Cerebellar cortex (tissue), 1 donor: ENCODE measurements around the gene RELT.

Source experiments
- DNase-seq: peaks from one replicate; pipeline ENCODE4 v3.0.0-alpha.2; 2015; ENCODE audit warnings: low spot score

RELT gene, protein sequence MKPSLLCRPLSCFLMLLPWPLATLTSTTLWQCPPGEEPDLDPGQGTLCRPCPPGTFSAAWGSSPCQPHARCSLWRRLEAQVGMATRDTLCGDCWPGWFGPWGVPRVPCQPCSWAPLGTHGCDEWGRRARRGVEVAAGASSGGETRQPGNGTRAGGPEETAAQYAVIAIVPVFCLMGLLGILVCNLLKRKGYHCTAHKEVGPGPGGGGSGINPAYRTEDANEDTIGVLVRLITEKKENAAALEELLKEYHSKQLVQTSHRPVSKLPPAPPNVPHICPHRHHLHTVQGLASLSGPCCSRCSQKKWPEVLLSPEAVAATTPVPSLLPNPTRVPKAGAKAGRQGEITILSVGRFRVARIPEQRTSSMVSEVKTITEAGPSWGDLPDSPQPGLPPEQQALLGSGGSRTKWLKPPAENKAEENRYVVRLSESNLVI

DNA sequence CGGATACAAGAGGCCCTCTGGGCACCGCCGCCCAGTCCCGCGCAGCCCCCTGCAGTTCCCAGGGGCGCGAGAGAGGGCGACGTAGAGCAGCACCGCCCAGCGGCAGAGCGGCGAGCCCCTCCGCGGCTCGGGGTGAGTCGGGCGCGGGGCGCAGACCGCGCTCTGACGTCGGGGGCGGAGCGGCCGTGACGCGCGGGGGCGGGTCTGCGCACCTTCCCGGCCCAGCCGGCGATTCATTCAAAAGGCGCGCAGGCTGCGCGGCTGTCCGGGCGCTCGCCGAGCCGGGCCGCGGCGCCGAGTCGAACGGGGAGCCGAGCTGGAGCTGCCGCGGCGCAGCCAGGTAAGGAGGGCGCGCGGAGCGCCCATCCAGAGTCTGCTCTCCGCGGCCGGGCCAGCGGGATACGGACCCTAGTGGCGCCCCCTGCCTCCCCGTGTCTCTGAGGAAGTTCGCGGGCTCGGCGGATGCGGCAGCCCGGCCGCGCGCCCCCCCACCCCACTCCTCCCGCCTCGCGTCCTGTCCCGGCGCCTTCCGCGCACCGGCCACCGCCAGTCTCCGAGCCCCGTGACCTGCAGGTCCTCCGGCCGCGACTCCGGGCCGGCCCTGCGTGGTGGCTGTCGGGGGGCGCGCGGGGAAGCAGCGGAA lies at the start of gene RELT:
Gene RELT (plus strand): TSS at position 240 of the 643 bp plus-strand sequence. CDS start 12,738 bp downstream, outside the sequence.
- peak; percentile 79 for DNase-seq

DNA sequence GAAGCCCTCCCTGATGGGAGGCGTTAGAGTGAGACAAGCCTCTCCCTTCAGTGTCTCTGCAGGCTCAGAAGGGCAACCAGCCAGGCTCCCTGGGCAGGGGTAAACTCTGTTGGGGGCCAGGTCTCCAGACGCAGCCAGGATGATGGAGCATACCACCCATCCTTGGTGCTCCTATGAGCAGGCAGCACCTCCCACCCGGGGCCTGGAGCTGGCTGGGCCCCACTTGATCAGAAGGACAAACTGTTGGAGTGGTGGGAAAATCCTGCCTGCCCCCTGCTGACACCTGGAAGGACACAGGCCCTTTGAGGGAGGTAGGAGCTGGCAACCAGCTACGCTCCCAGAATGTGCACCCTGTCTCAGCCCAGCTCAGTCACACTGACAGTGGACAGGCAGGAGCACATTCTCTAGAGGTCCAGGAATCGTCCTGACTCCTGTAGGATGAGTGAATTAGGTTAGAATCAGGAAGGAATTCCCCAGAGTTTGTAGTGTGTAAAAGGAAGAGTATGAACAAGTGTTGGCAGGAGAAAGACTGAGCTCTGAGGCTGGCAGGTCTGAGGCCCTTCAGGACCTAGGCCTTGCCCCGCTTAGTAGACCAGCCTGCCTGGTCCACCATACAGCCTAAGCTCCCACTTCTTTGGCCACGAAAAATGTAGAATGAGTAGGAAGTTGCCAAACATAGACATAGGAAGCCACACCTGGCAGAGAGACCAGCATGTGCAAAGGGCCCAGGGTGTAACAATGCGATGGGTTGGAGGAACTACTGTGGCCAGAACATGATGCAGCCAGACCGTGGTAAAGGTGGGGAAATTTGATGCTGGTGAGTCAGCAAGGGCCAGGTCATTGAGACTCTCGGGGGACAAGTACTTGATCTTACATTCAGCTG lies 49.0 kb upstream of the RELT start:
- DNase-seq, result no peak

DNA sequence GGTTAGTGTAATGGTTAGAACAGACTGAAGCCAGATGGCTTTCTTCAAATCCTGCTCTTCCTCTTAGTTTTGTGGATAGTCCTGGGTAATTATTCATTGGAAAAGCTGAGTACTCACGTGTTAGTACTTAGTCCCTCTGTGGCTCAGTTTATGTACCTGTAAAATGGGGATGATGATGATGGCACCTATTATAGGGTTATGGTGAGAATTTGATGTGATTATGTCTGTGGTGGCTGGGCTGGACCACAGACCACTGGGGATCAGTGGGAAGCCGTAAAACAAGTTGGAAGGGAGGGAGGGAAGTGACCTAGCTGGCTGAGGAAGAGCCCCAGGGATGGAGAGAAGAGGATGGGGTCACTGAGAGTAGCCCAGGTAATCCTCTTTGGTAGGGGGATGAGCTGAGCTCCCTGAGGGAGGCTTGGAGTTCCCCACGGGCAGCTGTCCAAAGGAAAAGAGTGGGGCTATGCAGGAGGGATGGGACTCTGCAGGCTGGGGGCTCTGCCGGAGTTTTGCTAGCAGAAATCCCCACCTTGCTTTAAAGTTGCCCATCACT lies 48.3 kb upstream of the RELT start:
- no peak for DNase-seq

DNA sequence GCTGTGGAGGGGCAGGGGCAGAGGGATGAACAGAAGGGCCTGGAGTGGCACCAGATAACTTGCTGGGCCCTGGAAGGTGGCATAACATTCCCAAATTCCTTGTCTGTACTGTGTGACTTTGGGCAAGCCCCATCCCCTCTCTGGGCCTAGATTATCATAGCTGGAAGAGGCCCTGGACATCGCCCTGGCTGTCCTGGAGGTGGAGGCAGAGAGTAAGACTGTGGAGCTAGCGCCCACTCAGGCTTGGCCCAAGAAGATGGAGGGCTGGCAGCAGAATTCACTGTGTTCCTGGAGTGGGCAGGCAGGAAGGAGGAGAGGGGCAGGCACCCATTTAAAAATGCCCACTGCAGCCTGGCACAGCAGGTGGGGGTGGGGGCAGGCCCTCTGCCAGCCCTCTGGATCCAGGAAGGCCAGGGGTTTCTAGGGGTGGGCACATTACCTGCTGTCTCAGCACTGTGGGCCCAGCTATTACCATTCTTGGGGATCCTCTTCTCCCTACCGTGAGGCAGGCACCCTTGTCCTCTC lies 45.6 kb upstream of the RELT start:
- DNase-seq, result peak; percentile 56

DNA sequence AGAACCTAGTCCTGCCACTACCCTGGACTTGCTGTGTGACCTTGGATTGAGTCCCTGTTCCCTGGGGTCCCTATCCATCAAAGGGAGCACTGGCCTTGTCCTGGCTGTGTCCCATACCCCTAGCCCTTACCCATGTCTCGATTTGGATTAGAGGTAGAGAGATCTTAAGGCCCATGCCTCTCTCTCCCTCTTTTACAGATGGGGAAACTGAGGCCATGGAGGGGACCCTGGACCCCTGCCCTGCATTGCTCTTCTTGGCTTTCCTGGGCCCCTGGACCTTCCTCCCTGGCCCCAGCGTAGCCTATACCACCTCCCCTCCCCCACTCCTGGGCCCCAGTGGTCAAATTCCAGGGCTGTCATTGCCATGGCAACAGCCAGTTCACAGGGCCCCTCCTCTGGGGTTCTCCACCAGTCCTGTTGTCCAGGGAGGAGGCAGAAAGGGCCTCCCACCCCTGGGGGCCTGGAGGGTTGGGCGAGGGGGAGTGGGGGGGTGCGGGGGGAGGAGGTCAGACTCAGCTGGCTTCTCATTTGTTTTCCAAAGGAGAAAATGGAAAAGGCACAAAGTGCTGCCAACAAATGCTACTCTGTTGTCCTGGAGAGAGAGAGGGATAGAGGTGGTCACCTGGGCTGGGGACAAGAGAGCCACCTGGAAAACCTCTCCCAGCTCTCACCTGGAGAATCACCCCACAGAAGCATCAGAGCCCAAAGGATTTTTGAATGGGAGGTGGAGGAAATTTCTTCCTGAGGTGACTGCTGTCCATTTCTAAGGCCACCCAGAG lies 44.9 kb upstream of the RELT start:
- peak; percentile 69 for DNase-seq

DNA sequence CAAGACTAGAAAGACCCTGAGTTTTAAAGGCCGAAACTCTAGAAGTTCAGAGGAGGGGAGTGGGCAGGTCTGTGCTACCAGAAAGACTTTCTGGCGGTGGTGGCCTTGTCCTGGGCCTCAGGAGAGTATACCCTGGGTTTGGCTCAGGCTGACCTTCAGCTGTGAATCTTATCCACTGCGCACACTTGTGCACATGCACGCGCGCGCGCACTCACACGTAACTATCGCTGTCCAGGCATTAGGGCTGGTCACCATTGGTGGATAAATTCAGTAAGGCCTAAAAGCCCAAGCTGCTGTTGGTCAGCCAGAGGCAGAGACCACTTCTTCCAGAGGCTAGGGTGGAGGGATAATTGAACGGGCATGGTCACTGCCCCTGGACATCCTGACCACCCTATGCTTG lies 43.0 kb upstream of the RELT start:
- no peak for DNase-seq

DNA sequence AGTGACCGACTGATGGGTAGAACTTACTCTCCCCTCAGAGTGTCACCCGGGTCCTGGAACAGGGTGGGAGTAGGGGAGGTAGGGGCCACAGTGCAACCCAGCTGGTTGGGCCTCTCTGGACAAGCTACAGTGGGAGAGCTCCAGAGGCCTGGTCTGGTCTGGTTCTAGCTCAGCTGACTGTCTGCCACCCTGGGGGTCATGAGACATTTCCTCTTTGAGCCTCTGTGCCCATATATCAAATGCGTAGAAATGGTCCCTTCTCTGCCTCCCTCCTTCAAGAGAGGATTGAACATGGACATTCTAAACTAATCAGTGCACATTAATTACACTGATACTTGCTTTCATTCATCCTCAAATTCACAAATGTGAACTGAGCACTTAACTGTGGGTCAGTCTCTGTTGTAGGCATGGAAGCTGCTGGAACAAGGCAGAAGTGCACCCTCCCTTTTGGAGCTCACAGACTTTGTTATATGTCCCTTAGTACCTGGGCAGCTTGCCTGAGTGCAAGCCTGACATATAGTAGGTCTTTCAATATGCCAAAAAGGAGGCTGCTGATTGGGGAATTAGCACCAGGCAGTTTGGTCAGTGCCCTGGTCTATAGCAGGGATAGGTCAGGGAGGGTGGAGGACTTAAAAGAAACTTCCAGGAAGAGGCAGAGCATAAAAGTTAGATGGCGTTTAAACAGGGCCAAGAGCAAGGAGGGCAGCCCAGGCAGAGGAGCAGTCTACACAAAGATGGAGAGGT lies 42.4 kb upstream of the RELT start:
- peak; percentile 31 for DNase-seq

DNA sequence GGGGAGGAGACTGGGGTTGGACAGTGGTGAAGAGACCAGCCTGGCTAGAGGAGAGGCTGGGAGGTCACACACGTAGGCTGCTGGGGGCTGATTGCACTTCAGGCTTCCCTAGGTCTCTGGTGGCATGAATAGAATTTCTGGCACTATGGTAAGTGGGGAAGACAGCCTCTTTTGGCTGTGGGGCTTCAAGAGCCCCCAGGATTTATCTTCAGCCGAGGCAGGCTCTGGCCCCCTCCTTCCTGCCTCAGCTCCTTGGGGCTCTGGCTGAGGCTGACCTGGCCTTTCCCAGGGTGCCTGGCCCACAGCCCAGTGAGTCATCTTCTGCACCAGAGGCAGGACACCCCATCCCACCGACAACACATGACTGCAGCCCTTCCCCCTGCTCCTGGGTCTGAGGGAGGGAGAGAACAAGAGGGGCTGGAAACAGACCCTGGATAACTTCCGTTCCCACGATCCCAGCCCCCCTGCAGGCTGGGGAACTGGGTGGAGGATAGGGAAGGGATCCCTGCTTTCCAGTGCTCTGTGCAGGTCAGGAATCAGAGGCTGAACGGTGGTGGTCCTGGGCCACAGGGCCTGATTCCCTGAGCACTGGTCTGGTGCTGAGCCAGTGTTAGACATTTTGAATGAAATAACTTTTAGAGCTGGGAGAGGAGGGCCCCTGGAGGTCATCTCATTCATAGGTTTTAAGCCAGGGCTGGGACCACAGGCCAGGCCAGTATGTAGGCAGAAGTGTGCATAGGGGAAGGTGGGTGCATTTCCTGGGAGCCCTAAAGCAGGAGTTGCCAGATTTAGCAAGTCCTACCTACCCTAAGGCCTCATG lies 41.6 kb upstream of the RELT start:
- DNase-seq, result peak; percentile 65

DNA sequence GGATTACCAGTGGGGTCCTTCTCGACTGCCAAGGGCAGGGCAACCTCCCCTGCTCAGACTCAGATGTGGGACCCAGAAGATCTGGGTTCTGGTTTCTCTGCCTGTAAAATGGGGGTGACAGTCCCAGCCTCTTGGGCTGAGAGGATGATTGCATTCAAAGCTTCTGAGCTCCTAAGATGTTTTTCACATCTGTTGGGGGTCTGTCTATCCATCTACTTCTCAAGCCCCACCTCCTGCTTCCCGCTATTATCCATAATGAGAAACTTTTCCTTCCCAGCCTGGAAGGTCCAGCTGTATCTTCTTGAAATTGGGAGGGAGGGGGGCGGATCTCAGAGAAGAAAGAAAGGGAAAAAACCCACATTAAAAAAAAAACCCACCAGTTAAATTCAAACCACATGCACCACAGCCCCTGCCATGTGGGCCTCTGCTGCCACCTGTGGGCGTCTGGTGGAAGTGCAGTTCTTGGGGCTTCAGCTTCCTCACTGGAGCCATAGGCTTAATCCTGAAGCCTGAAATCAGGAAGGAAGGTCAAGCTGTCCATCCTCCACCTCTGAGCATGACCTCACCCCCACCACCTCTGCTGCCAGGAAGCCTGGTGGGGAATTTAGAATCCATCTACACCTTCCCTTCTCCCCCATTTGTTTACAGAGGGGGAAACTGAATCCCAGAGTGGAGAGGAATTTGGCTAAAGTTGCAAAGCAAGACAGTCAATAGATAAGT lies 40.8 kb upstream of the RELT start:
- peak; percentile 90 for DNase-seq

DNA sequence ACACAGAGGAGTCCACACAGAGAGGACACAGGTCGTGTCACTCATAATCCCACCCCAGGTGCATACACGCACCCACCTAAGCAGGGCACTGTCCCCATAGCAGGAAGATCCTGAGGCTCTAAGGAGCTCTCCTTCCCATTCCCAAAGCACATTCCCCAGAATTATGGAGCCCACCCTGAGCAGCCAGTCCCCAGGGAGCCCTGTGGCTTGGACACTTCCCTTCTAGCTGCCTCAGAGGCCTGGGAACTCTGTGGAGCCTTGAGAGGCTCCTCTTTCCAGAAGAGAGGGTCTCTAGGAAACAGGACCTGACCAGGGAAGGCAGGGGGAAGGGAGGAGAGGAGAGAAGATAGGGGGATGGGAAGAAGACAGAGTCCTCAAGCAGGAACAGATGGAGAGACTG lies 38.4 kb upstream of the RELT start:
- DNase-seq, result no peak

DNA sequence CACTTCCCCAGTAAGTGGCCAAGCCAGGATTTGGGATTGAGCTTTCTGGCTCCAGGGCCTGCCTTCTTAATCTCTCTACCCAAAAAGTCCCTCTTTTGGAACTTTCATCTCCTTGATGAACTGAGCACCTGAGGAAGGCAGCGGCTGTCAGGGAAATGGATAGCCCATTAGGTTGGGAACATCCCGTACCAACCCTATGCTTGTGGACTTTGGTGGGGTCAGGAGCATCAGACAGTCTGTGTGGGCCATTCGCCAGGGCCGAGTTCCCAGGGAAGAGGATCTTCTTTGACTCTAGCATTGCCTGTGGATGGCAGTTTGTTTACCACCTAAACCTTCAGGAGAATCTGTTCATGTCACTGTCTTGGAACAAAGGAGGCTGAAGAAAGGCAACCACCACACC lies 37.9 kb upstream of the RELT start:
- no peak for DNase-seq

DNA sequence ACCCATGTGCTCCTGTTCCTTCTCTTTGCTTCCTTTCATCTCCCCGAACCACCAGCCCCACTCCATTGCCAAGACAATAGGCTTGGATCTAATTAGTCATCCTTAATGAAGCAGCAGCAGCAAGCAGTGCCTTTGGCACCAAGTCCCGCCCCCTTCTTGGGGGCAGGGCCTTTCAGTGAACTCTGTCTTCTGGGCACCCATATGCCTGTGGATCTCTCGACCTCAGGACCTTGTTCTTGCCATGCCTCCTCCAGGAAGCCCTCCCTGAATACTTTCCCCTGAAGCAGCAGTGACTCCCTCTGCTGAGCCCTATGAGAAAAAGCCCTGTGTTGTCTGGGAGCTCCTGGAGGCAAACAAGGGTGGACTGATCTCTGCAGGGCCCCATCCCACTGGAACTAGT lies 36.0 kb upstream of the RELT start:
- no peak for DNase-seq

DNA sequence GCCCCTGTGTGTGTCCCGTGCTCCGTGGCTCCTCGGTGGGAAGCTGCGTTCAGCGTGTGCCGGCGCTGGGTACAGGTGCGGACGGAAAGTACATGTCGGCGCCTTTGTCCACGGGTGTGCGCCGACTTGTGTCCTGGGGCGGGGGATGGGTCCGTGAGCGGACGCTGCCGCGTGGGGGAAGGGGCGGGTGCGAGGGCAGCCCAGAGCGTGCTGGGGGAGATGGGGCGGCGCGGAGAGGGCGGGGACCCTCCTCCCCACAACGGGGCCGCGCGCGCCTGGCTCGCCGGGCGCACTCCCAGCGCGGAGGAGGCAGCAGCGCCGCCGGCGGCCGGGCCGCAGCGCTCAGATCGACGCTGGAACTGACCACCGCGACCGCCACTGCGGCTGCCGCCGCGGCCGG lies 33.6 kb upstream of the RELT start:
- peak; percentile 44 for DNase-seq

DNA sequence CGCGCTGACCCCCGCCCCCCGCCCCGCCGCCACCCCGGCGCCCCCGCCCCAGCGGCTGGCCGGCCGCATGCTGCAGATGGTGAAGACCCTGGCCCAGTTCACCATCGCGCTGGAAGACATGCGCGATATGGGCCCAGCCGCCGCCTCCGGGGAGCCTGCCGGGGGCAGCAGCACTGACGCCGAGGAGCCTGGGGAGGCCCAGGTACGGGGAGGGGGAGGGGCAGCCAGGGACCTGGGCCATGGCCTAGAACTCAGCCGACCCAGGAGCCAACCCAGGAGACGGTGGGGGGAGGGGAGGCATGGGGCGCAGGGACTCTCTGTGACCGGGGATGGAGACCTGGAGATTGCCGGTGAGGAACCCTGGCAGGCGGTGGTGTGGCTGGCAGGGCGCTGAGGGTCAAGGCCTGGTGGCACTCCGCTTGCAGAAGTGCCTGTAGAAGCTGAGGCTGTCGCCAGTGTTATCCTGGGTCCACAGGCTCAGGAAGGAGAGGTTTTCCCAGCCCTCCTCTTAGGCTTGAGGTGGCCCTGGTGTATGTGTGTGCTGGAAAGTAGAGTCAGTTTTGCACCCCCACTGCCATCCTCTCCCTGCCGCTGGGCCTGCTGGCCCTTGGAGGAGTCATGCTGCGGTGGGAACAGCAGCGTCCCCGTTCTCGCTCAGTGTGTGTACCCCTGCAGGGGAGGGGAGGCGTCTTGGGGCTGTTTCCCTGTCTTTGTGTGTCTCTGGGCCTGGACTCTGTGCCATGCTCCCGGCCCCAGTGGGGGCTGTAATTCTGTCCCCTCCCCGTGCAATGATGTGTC lies 32.9 kb upstream of the RELT start:
- peak; percentile 49 for DNase-seq

DNA sequence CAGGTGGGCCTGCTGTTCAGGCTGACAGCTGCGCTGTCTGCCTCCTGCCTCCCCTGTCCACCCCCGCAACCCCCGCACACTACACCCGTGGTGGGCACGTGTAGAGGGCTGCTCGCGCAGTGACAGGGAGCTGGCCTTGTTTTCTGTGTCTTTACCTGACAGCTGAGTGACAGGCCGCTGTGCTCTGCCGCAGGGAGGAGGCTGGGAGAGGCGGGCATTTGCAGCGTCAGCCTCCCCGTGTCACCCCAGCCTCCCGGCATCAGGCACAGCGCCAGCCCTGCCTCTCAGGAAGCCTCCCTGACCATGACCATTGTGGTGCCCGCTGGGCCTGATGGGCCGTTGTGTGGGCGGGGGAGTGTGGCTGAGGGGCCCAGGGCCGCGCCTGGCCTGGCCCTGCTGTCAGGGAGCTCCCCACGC lies 32.0 kb upstream of the RELT start:
- peak; percentile 68 for DNase-seq

DNA sequence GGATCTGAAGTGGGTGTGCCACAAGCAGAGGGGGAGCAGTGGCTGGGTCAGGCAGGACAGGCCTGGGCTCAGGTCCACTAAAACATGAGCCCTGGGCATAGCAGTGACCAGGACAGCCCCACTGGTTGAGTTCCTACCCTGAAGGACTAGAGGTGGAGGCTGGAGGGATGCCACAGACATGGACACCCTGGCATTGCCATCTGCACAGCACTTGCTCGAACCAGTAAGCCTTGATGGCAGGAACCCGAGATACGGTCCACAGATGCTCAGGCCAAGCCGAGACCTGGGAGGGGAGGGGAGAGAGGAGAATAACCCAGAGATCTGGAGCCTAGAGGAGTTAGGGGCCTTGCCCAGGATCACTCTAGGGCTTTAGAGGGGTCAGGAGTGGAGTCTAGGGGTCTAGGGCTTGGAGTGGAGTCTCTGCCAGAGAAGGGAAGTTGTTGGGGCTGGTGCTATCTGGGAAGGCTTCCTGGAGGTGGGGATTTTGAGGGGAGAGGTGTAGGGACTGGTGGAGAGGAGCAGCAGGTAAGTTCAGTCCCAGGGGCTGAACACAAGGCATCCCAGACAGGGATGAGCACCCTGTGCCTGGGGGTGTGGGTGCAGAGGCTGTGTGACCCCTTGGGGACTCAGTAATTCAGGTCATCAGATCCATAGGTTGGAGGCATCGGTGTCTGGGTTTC lies 30.6 kb upstream of the RELT start:
- DNase-seq, result peak; percentile 68

DNA sequence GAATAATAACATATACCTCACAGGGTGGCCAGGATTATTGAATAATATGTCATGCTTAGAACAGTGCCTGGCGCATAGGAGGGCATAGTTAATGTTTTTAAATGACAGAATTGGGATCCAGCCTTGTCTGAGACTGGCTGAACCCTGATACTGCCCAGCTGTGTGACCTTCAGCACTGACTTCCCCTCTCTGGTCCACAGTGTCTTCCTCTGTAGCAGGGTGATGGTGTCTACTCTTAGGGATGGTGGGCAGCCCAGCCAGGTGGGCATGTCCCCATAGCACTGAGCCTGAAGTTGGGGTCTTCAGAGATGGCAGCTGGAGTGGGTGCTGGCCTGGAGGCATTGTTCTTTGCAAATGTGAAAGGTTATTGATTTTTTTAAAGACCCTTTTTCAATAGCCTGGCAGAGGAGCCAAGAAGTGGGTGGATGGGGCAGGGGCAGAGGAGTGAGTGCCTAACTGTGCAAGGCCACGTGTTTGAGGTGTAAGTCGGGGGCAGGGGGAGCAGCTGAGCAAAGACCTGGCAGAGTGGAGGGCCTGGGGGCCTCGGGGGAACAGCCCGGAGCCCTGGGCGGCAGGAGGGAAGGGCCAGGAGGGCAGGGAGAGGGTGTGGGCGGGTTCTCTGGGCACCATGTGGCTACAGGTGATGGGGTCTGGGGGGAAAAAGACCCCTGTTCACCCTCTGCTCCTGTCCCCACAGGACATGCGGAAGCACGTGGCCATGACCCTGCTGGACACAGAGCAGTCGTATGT lies 29.8 kb upstream of the RELT start:
- DNase-seq, result no peak
